Natural killer cell treated with Interleukin-12 subunit alpha and Interleukin-12 subunit beta and Interleukin-15 and Interleukin-18, amount 100 ng/mL, for 72 hours (primary cell): ENCODE measurements around the gene UTP4. TPM values are rescaled to one million over a fixed set of nuclear protein-coding genes. Genes with fewer than 3 reads are reported as not detected.
"Not testable (repeated sequence)": the region's sequence is repeated elsewhere in the genome, so short reads cannot be mapped to it uniquely, and the experiment has no call there.

Experiments
- ATAC-seq, 2 donors: fragments of 150-1000 bp; cut with Tn5 transposase in 1 of 2; sonication (Bioruptor Pico), chemical (Tn5 transposase) in 1 of 2; 2 replicates each; pipeline ENCODE4 v1.10.0; 2021
- DNase-seq: peaks from one replicate; pipeline ENCODE4 v3.0.0; 2022; ENCODE audit warnings: low spot score
- H3K27ac Mint-ChIP-seq, 2 donors: 1 replicate in 1 of 2; 2 replicates in 1 of 2; pipeline ENCODE4 v1.8.0; 2022; ENCODE audit warnings: mixed read lengths in 2 of 2, mild to moderate bottlenecking in 1 of 2, moderate library complexity in 1 of 2
- H3K27me3 Mint-ChIP-seq, 2 donors: 1 replicate in 1 of 2; 2 replicates in 1 of 2; pipeline ENCODE4 v1.8.0; 2022; ENCODE audit warnings: mixed read lengths in 2 of 2
- H3K36me3 Mint-ChIP-seq: one replicate; pipeline ENCODE4 v1.8.0; 2022; ENCODE audit warnings: mixed read lengths
- H3K4me1 Mint-ChIP-seq, 2 donors: 1 replicate in 1 of 2; 2 replicates in 1 of 2; pipeline ENCODE4 v1.8.0; 2022; ENCODE audit warnings: low read depth in 2 of 2, mixed read lengths in 2 of 2, mild to moderate bottlenecking in 1 of 2
- H3K4me3 Mint-ChIP-seq: one replicate; pipeline ENCODE4 v1.8.0; 2022; ENCODE audit warnings: mixed read lengths
- H3K9me3 Mint-ChIP-seq: 2 replicates; pipeline ENCODE4 v1.8.0; 2022; ENCODE audit warnings: mixed read lengths
- total RNA-seq, 2 donors: library from RNA; stranded (reverse); gene quantifications; one replicate each; pipeline ENCODE4 v1.2.3, GENCODE V29; 2022

UTP4 gene
- total RNA-seq, 2 donors from 2014 or later = 72.9 to 92.0 TPM

DNA sequence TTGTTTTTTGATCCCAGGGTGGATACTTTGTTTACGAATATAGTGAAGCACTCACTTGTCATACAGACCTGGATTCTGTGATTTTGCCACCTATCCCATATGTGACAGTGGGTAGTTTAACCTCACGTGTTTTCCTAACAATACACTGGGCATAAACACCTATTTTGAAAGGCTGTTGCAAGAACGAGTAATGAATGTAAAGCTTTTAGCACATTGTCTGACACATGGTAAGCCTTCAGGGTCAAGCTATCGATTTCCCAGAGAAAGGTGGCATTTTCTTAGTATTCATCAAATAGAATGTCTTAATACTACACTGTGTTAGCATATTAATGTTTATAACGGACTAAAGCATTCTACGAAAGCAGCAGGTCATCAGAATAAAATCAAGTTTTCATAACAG is 2.0 kb upstream of the UTP4 start:
- Mint-ChIP-seq H3K4me3 (peak overlapping the region; percentile 92), H3K4me1 (peaks cover 32 to 42% of the 10 kb centered on the region in 2 donors)

DNA sequence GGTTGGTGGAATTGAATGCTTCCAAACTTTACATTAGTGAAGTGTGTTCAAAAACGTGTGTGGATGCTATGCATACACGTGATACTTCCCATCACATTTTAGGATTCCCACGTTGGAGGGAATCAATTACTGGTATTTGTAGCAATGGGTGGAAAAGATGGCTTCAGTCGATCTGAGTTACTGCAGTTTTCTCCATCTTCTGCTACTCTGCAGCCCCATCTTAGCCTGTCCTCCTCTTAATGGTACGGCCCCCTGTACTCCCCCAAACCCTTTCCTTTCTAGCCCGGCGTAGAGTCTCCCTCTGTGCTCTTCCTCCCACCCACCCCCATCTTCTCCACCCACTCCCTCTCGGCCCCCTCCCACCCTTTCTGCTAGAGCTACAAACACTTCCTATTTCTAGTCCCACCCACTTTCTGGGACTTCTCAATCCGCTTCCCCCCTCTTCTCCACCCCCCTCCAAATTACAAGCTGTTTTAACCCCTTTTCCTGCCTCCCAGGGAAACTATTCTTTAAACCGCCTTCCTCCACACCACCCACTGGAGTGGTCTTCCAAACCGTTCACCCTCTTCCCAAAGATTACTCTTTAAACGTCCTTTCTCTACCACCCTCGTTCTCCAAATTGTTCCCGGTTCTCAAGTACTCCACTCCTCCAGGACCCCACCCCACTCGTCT is 1.1 kb upstream of the UTP4 start:
- H3K4me1 Mint-ChIP-seq = peaks cover 32 to 42% of the 10 kb centered on the region in 2 donors
- H3K4me3 Mint-ChIP-seq = peak overlapping the region; percentile 92
- H3K9me3 Mint-ChIP-seq = no peaks in the 10 kb centered on the region
- H3K36me3 Mint-ChIP-seq = peaks cover 15% of the 10 kb centered on the region
- no peak for ATAC-seq
- no peaks in the 10 kb centered on the region for H3K27me3 Mint-ChIP-seq
- H3K27ac Mint-ChIP-seq = peak overlapping the region; percentile 84 to 85
- no peak for DNase-seq

More for the DNA sequence above, 2.0 kb upstream of the UTP4 start:
- Mint-ChIP-seq H3K27ac (peak overlapping the region; percentile 84 to 85), H3K36me3 (peaks cover 15% of the 10 kb centered on the region), H3K27me3 (no peaks in the 10 kb centered on the region), H3K9me3 (no peaks in the 10 kb centered on the region)
- DNase-seq = no peak
- no peak for ATAC-seq

DNA sequence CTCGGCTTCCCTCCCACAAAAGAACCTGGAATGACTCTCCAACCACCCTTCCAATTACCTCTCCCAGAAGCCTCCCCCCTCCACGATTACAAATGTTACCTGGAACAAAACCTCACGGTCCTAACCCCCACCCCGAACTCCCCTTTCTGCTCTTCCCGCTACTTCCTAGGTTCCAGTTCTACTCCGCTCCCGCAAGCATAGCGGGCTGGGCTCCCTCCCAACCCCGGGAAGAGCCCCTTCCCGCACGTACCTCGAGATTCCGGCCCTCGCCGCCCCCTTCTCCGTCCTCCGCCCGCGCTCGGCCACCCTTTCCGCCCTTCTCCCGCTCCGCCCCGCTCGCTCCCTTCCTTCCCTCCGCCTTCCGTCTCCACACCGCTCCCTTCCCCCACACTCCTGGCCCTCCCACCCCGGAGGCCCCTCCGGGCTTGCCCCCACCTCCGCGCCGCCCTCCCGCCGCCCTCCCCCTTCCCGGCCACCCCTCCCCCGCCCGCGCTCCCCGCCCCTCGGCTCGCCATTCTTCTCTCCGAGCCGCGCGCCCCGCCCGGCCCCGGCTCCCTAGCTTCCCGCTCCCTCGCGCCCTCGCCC is 518 bp upstream of the UTP4 start:
- peak overlapping the region; percentile 84 to 85 for H3K27ac Mint-ChIP-seq

DNA sequence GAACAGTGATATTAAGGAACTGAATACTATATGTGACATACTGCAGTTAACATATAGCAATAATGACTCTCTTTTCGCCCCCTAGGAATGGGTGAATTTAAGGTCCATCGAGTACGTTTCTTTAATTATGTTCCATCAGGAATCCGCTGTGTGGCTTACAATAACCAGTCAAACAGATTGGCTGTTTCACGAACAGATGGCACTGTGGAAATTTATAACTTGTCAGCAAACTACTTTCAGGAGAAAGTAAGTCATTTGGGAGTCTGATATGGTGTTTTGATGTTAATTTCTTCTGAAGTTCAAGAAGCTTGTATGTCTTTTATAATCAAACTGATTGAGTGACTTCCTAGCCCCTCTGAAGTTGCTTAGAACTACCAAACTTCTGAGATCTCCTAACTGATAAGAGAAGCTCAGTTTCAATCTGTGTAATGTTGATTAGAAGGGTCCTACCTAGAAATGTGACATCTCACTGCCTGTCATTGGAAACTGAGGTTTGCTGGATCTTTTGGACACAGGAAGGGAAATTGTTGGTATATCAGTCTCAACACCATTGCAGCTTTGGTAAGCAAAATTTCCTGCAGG is 1.0 kb downstream of the UTP4 start:
- Mint-ChIP-seq H3K36me3 (peaks cover 24% of the 10 kb centered on the region), H3K9me3 (no peaks in the 10 kb centered on the region)

More for the DNA sequence above, 518 bp upstream of the UTP4 start:
- peak overlapping the region; percentile 92 for H3K4me3 Mint-ChIP-seq
- DNase-seq (peak; percentile 87), ATAC-seq (peak; percentile 77 to 83)
- no peaks in the 10 kb centered on the region for H3K9me3 Mint-ChIP-seq
- no peaks in the 10 kb centered on the region for H3K27me3 Mint-ChIP-seq
- peaks cover 19% of the 10 kb centered on the region for H3K36me3 Mint-ChIP-seq
- H3K4me1 Mint-ChIP-seq = peaks cover 32 to 42% of the 10 kb centered on the region in 2 donors

DNA sequence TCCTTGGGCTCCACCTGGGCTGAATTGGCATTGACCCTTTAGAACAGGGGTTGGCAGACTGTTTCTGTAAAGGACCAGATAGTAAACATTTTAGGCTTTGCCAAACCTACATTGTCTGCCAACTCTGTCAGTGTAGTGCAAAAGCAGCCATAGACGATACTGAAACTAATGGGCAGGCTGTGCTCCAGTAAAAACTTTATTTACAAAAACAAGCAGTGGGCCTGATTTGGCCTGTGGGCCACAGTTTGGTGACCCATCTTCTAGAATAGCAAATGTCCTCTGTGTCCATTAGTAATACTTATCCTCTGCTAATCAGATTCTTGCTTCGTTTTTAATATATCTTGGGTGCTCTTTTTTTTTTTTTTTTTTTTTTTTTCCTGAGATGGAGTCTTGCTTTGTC is 6.2 kb downstream of the UTP4 start:
- ATAC-seq (no peak), DNase-seq (no peak)
- no peak overlapping the region for H3K27ac Mint-ChIP-seq
- H3K27me3 Mint-ChIP-seq = no peaks in the 10 kb centered on the region
- no peaks in the 10 kb centered on the region for H3K9me3 Mint-ChIP-seq
- peaks cover 12 to 20% of the 10 kb centered on the region in 2 donors for H3K4me1 Mint-ChIP-seq
- no peak overlapping the region for H3K4me3 Mint-ChIP-seq
- H3K36me3 Mint-ChIP-seq = peaks cover 59% of the 10 kb centered on the region

More for the DNA sequence above, 1.0 kb downstream of the UTP4 start:
- H3K4me3 Mint-ChIP-seq = peak overlapping the region; percentile 92
- no peaks in the 10 kb centered on the region for H3K27me3 Mint-ChIP-seq
- ATAC-seq (no peak), DNase-seq (no peak)
- H3K4me1 Mint-ChIP-seq = peaks cover 32 to 41% of the 10 kb centered on the region in 2 donors
- peak overlapping the region; percentile 84 to 85 for H3K27ac Mint-ChIP-seq

DNA sequence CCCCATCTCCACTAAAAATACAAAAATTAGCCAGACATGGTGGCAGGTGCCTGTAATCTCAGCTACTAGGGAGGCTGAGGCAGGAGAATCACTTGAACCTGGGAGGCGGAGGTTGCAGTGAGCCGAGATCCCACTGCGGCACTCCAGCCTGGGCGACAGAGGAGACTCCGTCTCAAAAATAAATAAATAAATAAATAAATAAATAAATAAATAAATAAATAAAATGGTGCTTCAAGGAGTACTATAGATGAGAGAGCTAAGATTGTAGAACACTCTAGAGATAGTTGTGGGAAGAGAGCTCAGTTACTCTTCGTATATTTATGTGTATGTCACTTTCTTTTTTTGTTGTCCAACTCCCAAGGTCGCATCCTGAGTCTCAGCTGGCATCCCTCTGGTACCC is 7.0 kb downstream of the UTP4 start:
- not testable (repeated sequence) for H3K4me3 Mint-ChIP-seq, H3K27me3 Mint-ChIP-seq, DNase-seq, ATAC-seq, H3K9me3 Mint-ChIP-seq, H3K27ac Mint-ChIP-seq
- Mint-ChIP-seq H3K36me3 (peaks cover 54% of the 10 kb centered on the region), H3K4me1 (peaks cover 5 to 13% of the 10 kb centered on the region in 2 donors)

DNA sequence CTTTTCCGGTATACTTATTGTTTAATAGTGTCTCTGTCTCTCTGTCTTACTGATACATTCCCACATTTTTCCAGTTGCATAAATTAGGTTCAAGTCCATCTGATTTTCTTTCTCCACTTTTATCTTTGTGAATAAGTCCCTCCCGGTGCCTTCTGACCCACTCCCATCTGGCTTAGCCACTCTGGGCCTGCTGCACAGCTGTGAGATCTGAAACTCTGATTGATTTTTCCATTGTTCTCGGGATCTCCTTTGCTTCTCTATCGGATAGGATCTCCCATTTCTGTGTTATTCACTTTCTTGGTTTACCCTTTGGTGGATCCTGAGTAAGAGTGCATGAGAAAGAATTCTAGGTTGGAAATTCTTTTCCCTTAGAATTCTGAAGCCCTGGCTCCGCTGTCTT is 8.6 kb downstream of the UTP4 start:
- no peak for DNase-seq
- Mint-ChIP-seq H3K4me1 (peaks cover 2 to 6% of the 10 kb centered on the region in 2 donors), H3K36me3 (peaks cover 50% of the 10 kb centered on the region), H3K4me3 (no peak overlapping the region), H3K9me3 (no peaks in the 10 kb centered on the region), H3K27me3 (no peaks in the 10 kb centered on the region), H3K27ac (no peak overlapping the region)
- no peak for ATAC-seq

DNA sequence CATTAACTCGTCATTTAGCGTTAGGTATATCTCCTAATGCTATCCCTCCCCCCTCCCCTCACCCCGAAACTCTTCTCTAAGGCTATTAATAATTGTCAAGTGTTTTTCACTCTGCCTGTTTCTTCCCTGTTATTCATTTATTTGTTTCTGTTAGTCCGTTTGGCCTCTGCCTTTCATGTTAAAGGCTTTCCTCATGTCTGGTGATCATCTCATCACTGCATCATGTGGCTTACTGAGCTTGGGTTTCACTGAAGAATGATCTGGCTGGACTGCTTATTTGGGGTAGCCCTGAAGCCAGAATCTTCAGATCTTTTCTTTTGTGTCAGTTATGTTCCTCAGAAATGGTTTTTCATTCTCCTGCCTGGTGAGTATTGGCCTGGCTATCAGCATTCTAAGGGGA is 9.5 kb downstream of the UTP4 start:
- no peaks in the 10 kb centered on the region for H3K27me3 Mint-ChIP-seq
- H3K9me3 Mint-ChIP-seq = no peaks in the 10 kb centered on the region
- H3K27ac Mint-ChIP-seq = no peak overlapping the region
- H3K36me3 Mint-ChIP-seq = peaks cover 50% of the 10 kb centered on the region
- no peak for DNase-seq
- H3K4me3 Mint-ChIP-seq = no peak overlapping the region
- H3K4me1 Mint-ChIP-seq = peaks cover 5 to 6% of the 10 kb centered on the region in 2 donors
- ATAC-seq = no peak

DNA sequence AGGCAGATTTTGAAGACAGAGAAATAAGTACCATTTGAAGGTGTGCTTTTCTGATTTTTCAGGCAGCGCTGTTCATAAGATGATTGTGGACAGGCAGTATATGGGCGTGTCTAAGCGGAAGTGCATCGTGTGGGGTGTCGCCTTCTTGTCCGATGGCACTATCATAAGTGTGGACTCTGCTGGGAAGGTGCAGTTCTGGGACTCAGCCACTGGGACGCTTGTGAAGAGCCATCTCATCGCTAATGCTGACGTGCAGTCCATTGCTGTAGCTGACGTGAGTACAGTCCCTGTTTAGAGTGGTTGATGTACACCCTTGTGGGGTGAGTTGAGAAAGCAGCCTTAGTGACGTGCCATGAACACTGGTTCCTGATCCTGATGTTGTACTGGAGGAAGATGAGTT is 10.7 kb downstream of the UTP4 start:
- Mint-ChIP-seq H3K27ac (no peak overlapping the region), H3K27me3 (no peaks in the 10 kb centered on the region), H3K9me3 (no peaks in the 10 kb centered on the region), H3K4me1 (peaks cover 3 to 6% of the 10 kb centered on the region in 2 donors), H3K36me3 (peaks cover 41% of the 10 kb centered on the region), H3K4me3 (no peak overlapping the region)
- DNase-seq (no peak), ATAC-seq (no peak)

DNA sequence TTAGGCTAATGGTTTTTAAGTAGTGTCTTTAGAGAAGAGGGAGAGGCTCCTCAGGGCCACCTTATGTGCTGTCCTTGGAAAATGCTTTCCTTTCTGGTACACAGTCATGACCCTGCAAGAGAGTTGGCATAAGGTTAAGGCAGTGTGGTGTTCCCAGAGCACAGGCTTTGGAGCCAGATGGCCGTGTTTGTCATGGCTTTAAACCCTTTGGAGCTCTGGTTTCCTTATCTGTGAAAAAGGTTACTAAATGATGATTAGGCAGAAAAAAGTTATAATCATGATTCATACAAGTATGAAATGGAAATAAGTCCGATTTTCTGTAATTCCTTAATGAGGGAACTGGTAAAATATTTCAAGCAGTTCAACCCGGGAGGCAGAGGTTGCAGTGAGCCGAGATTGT is 13.2 kb downstream of the UTP4 start:
- Mint-ChIP-seq H3K4me3 (no peak overlapping the region), H3K27me3 (no peaks in the 10 kb centered on the region), H3K4me1 (peaks cover 5 to 7% of the 10 kb centered on the region in 2 donors), H3K36me3 (peaks cover 36% of the 10 kb centered on the region), H3K27ac (no peak overlapping the region), H3K9me3 (no peaks in the 10 kb centered on the region)
- DNase-seq (no peak), ATAC-seq (no peak)

DNA sequence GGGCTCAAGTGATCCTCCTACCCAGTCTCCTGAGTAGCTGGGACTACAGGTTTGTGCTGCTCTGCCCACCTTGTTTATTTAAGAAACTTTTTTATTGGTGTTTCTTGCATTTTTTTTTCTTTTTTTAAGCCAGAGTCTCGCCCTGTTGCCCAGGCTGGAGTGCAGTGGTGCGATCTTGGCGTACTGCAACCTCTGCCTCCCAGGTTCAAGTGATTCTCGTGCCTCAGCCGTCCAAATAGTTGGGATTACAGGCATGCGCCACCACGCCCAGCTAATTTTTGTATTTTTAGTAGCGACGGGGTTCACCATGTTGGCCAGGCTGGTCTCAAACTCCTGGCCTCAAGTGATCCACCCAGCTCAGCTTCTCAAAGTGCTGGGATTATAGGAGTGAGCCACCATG is 17.2 kb downstream of the UTP4 start:
- H3K4me3 Mint-ChIP-seq, H3K36me3 Mint-ChIP-seq, ATAC-seq, DNase-seq, H3K27me3 Mint-ChIP-seq, H3K27ac Mint-ChIP-seq, H3K4me1 Mint-ChIP-seq, H3K9me3 Mint-ChIP-seq: not testable (repeated sequence)

DNA sequence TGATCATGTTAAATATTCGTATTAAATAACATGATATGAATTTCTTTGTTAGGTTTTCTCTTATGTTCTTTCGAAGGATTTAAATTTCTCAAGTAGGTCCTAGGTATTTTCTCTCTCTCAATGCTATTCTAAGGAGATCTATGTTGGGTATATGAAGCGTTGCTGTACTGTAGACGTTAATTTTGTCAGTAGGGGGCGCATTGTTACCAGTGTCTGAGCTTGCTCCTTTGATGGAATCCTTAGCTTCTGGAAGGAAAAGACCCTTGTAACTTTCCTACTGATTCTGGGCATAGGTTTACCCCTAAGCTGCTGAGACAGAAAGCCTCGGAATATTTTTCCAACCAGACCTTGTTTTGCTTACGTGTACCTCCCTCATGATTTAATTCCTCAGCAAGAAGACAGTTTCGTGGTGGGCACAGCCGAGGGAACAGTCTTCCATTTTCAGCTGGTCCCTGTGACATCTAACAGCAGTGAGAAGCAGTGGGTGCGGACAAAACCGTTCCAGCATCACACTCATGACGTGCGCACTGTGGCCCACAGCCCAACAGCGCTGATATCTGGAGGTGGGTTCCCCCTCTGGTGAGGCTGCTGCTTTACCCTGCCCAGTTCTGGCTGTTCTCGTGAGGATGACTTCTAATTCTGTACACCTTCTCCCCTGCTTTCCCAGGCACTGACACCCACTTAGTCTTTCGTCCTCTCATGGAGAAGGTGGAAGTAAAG is 17.9 kb downstream of the UTP4 start:
- Mint-ChIP-seq H3K4me1 (peaks cover 0 to 7% of the 10 kb centered on the region in 2 donors), H3K27ac (no peak overlapping the region), H3K36me3 (peaks cover 14% of the 10 kb centered on the region), H3K4me3 (no peak overlapping the region), H3K9me3 (no peaks in the 10 kb centered on the region), H3K27me3 (no peaks in the 10 kb centered on the region)
- ATAC-seq (peak; percentile 41 to 69), DNase-seq (peak; percentile 77)

DNA sequence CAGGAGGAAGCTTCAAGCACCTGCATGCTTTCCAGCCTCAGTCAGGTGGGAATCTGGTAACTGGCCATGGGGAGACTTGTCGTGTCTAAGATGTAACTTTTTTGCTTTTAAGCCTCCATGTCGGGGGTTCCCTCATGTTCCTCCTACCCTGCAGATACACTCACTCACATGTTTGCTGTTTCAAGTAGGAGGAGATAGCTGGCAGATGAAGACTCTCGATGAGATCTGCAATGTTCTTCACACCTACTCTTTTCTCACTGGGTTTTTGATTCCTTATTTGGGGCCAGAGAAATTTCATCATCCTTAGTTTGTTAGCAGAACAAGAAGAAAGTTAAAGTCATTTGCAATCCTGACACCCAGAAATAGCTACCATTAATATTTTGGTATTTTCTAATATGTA is 24.7 kb downstream of the UTP4 start:
- no peak overlapping the region for H3K4me3 Mint-ChIP-seq
- H3K36me3 Mint-ChIP-seq = peaks cover 32% of the 10 kb centered on the region
- H3K9me3 Mint-ChIP-seq = no peaks in the 10 kb centered on the region
- ATAC-seq (no peak), DNase-seq (no peak)
- no peaks in the 10 kb centered on the region for H3K4me1 Mint-ChIP-seq
- no peak overlapping the region for H3K27ac Mint-ChIP-seq
- no peaks in the 10 kb centered on the region for H3K27me3 Mint-ChIP-seq

DNA sequence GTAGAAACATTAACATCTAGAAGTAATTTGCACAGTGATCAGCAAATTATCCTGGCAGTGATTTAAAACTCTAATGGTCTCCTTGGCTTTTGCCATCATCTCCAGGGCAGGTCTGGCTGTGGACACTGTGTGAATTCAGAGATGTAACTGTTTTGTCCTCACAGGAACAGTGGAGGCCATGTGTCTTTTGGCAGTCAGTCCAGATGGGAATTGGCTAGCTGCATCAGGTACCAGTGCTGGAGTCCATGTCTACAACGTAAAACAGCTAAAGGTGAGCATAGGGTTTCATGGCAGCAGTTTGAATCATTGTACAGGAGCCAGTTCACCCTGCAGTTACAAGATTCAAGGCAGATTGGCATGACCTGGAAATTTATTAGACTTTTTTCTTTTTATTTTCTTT is 27.7 kb downstream of the UTP4 start:
- Mint-ChIP-seq H3K9me3 (no peaks in the 10 kb centered on the region), H3K36me3 (peaks cover 34% of the 10 kb centered on the region), H3K27me3 (no peaks in the 10 kb centered on the region), H3K27ac (no peak overlapping the region), H3K4me1 (no peaks in the 10 kb centered on the region), H3K4me3 (no peak overlapping the region)
- ATAC-seq = no peak
- DNase-seq = no peak
